ENCODE results near the gene SHPK.

DNA sequence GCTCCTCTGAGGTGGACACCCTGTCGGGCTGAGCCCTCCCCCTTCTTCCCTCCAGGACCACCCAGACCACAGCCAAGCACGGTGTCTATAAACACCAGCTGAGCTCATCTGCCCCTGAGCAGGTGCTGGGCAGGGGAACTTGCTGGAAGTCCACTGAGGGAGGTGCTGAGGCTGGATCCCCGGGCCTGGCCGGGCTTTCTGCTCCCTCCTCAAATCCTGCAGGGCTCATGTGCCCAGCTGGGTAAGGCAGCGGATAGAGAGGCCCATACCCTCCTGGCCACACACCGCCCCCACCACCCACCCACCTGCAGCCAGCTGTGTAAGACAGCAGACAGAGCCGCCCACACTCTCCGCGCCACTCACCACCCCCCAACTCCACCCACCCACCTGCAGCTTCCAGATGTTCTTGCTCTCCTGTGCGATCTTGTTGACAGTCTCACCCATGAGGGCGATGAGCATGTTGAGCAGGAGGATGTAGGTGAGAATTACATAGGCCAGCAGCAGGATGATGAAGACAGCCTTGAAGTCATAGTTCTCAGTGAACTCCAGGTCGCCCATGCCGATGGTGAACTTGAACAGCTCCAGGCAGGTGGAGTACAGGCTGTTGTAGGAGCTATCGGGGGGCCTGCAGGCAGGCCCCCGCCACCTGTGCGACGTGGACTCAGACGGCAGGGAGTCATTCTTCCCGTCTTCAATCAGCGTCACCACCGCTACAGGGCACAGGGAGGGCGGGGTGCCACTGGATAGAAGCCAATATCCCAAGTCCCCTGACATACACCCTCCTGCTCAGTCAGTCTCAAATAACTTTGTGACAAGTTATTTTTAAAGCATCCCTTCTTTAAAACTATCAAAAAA, 62.6 kb downstream of the SHPK start:
- TF ChIP-seq CTCF (IDR thresholded peaks at IDR 0.05; ENCODE audit: low read depth, low read length) (no peak), EZH2phosphoT487 (IDR thresholded peaks at IDR 0.05; ENCODE audit: low read depth) (no peak)

Measured in OCI-LY3 (cell line).